ENCODE results near the gene DMRTA2.
A peak's percentile ranks its signal among the peaks of the same experiment; 100 is the strongest.

GRCh38 chr1:50427086-50427817 is 4.0 kb upstream of the DMRTA2 start:
- no peak for TF ChIP-seq CREB1 (IDR thresholded peaks at IDR 0.05)
- no peak for TF ChIP-seq CTCF (IDR thresholded peaks at IDR 0.05; ENCODE audit: control extremely low read depth in 1 of 3, insufficient read depth in 1 of 3, low read depth in 1 of 3, low read length in 3 of 3)
- no peak for TF ChIP-seq TEAD4 (IDR thresholded peaks at IDR 0.05; ENCODE audit: low read depth, low read length)
- TF ChIP-seq CHD2 (IDR thresholded peaks at IDR 0.05; ENCODE audit: low read length): no peak
- TF ChIP-seq EZH2 (IDR thresholded peaks at IDR 0.05; ENCODE audit: low read depth, low read length, severe bottlenecking): peak; percentile 100

Measured in H1 (cell line).